SJCRH30 (cell line): Measurements from ENCODE around the gene GTSE1. TPM values are rescaled to one million over a fixed set of nuclear protein-coding genes. Genes with fewer than 3 reads are reported as not detected.

Source experiments
- DNase-seq, 2 experiments: peaks; one replicate each; pipeline ENCODE4 v3.0.0-alpha.2; 2015 to 2020
- H3K27ac ChIP-seq: fragments of 250-450 bp; sonication (Bioruptor Pico); 2 replicates; pipeline ENCODE4 v1.5.1; 2020; ENCODE audit warnings: mild to moderate bottlenecking, moderate library complexity
- H3K27me3 ChIP-seq: fragments of 250-450 bp; sonication (Bioruptor Pico); 2 replicates; pipeline ENCODE4 v1.5.1; 2020; ENCODE audit warnings: mild to moderate bottlenecking, moderate library complexity
- H3K36me3 ChIP-seq: fragments of 250-450 bp; sonication (Bioruptor Pico); 2 replicates; pipeline ENCODE4 v1.5.1; 2020; ENCODE audit warnings: mild to moderate bottlenecking, moderate library complexity
- H3K4me1 ChIP-seq: fragments of 250-450 bp; sonication (Bioruptor Pico); 2 replicates; pipeline ENCODE4 v1.5.1; 2020; ENCODE audit warnings: mild to moderate bottlenecking, moderate library complexity
- H3K4me3 ChIP-seq: fragments of 250-450 bp; sonication (Bioruptor Pico); 2 replicates; pipeline ENCODE4 v1.5.1; 2020; ENCODE audit warnings: mild to moderate bottlenecking, moderate library complexity
- H3K9me3 ChIP-seq: fragments of 250-450 bp; sonication (Bioruptor Pico); replicated peaks from 2 replicates; pipeline ENCODE4 v1.5.1; 2020; ENCODE audit warnings: mild to moderate bottlenecking, moderate library complexity
- total RNA-seq: library from RNA; depleted of rRNA; stranded (reverse); fragments of >200 nt; shearing (Covaris generic); gene quantifications from 2 replicates; pipeline ENCODE4 v1.2.3, GENCODE V29; 2014

GTSE1 gene
- total RNA-seq, 1 experiment from 2014 or later, result 57.8 TPM

- no peak for DNase-seq
- H3K9me3 ChIP-seq, result no peaks in the 10 kb centered on the region
- H3K27ac ChIP-seq, result no peak overlapping the region
- H3K27me3 ChIP-seq, result peaks cover 6% of the 10 kb centered on the region; the same call in 1 of the 2 replicates
- H3K4me3 ChIP-seq, result no peak overlapping the region
- H3K4me1 ChIP-seq, result no peaks in the 10 kb centered on the region
- H3K36me3 ChIP-seq, result no peaks in the 10 kb centered on the region
Observed at GRCh38 chr22:46364341-46365165, 67.9 kb downstream of the GTSE1 start.

GRCh38 chr22:46365166-46365624 lies 68.5 kb downstream of the GTSE1 start:
- H3K4me1 ChIP-seq, result no peaks in the 10 kb centered on the region
- H3K9me3 ChIP-seq, result no peaks in the 10 kb centered on the region
- no peak for DNase-seq
- no peak overlapping the region for H3K27ac ChIP-seq
- no peak overlapping the region for H3K4me3 ChIP-seq
- no peaks in the 10 kb centered on the region for H3K36me3 ChIP-seq
- H3K27me3 ChIP-seq, result peaks cover 6% of the 10 kb centered on the region; the same call in 1 of the 2 replicates

- H3K36me3 ChIP-seq, result no peaks in the 10 kb centered on the region
- no peak overlapping the region for H3K4me3 ChIP-seq
- H3K4me1 ChIP-seq, result no peaks in the 10 kb centered on the region
- DNase-seq, result no peak
- H3K9me3 ChIP-seq, result no peaks in the 10 kb centered on the region
- no peak overlapping the region for H3K27ac ChIP-seq
- H3K27me3 ChIP-seq, result peaks cover 6% of the 10 kb centered on the region; the same call in 1 of the 2 replicates
Observed at GRCh38 chr22:46366327-46366731, 69.7 kb downstream of the GTSE1 start.

GRCh38 chr22:46366801-46367706 lies 70.4 kb downstream of the GTSE1 start:
- Histone ChIP-seq H3K9me3 (no peaks in the 10 kb centered on the region), H3K27me3 (peaks cover 6% of the 10 kb centered on the region; the same call in 1 of the 2 replicates), H3K4me3 (no peak overlapping the region), H3K27ac (no peak overlapping the region), H3K4me1 (no peaks in the 10 kb centered on the region), H3K36me3 (no peaks in the 10 kb centered on the region)
- no peak for DNase-seq

GRCh38 chr22:46367707-46368191 lies 71.1 kb downstream of the GTSE1 start:
- peak; percentile 54 to 66 for DNase-seq
- no peak overlapping the region for H3K27ac ChIP-seq
- no peaks in the 10 kb centered on the region for H3K4me1 ChIP-seq
- H3K27me3 ChIP-seq, result peaks cover 6% of the 10 kb centered on the region; the same call in 1 of the 2 replicates
- H3K4me3 ChIP-seq, result no peak overlapping the region
- no peaks in the 10 kb centered on the region for H3K36me3 ChIP-seq
- no peaks in the 10 kb centered on the region for H3K9me3 ChIP-seq

- Histone ChIP-seq H3K4me3 (no peak overlapping the region), H3K9me3 (no peaks in the 10 kb centered on the region), H3K4me1 (no peaks in the 10 kb centered on the region), H3K36me3 (no peaks in the 10 kb centered on the region), H3K27me3 (peaks cover 6% of the 10 kb centered on the region; the same call in 1 of the 2 replicates), H3K27ac (no peak overlapping the region)
- no peak for DNase-seq
Observed at GRCh38 chr22:46368422-46368821, 71.8 kb downstream of the GTSE1 start.

GRCh38 chr22:46368871-46369715 lies 72.4 kb downstream of the GTSE1 start:
- Histone ChIP-seq H3K4me1 (peaks cover 4% of the 10 kb centered on the region), H3K36me3 (no peaks in the 10 kb centered on the region), H3K4me3 (no peak overlapping the region), H3K9me3 (no peaks in the 10 kb centered on the region), H3K27me3 (peaks cover under 1% of the 10 kb centered on the region; the same call in 1 of the 2 replicates), H3K27ac (no peak overlapping the region)
- no peak for DNase-seq

- Histone ChIP-seq H3K4me1 (peaks cover 6% of the 10 kb centered on the region), H3K4me3 (no peak overlapping the region), H3K36me3 (no peaks in the 10 kb centered on the region), H3K27ac (no peak overlapping the region), H3K9me3 (no peaks in the 10 kb centered on the region), H3K27me3 (no peaks in the 10 kb centered on the region)
- DNase-seq, result no peak
Observed at GRCh38 chr22:46369716-46370583, 73.3 kb downstream of the GTSE1 start.

- Histone ChIP-seq H3K9me3 (peaks cover 2% of the 10 kb centered on the region), H3K27me3 (no peaks in the 10 kb centered on the region), H3K36me3 (no peaks in the 10 kb centered on the region), H3K4me3 (no peak overlapping the region), H3K4me1 (peaks cover 6% of the 10 kb centered on the region), H3K27ac (no peak overlapping the region)
- no peak for DNase-seq
Observed at GRCh38 chr22:46370584-46371291, 74.1 kb downstream of the GTSE1 start.

GRCh38 chr22:46371623-46372226 lies 75.1 kb downstream of the GTSE1 start:
- Histone ChIP-seq H3K4me1 (peaks cover 6% of the 10 kb centered on the region), H3K27ac (no peak overlapping the region), H3K27me3 (no peaks in the 10 kb centered on the region), H3K4me3 (no peak overlapping the region), H3K9me3 (peaks cover 7% of the 10 kb centered on the region), H3K36me3 (no peaks in the 10 kb centered on the region; the same call in 1 of the 2 replicates)
- DNase-seq, result no peak

GRCh38 chr22:46372686-46373085 lies 76.0 kb downstream of the GTSE1 start:
- no peak overlapping the region for H3K4me3 ChIP-seq
- H3K4me1 ChIP-seq, result peaks cover 12% of the 10 kb centered on the region
- H3K9me3 ChIP-seq, result peaks cover 7% of the 10 kb centered on the region
- no peak for DNase-seq
- H3K36me3 ChIP-seq, result no peaks in the 10 kb centered on the region; the same call in 1 of the 2 replicates
- 0 out of 2 replicates have a peak, but pooled peaks cover 2% of the 10 kb centered on the region for H3K27me3 ChIP-seq
- H3K27ac ChIP-seq, result no peak overlapping the region

GRCh38 chr22:46373159-46373558 lies 76.5 kb downstream of the GTSE1 start:
- no peak overlapping the region for H3K27ac ChIP-seq
- H3K4me1 ChIP-seq, result peaks cover 13% of the 10 kb centered on the region
- H3K4me3 ChIP-seq, result no peak overlapping the region
- H3K9me3 ChIP-seq, result peaks cover 7% of the 10 kb centered on the region
- H3K36me3 ChIP-seq, result no peaks in the 10 kb centered on the region; the same call in 1 of the 2 replicates
- peak; percentile 64 to 71 for DNase-seq
- 0 out of 2 replicates have a peak, but pooled peaks cover 2% of the 10 kb centered on the region for H3K27me3 ChIP-seq
